Measurements from ENCODE around the gene CYBC1. TPM values are rescaled to one million over a fixed set of nuclear protein-coding genes. Genes with fewer than 3 reads are reported as not detected.

Gene CYBC1
- total RNA-seq, 1 experiment from 2014 or later: 71.7 TPM

DNA sequence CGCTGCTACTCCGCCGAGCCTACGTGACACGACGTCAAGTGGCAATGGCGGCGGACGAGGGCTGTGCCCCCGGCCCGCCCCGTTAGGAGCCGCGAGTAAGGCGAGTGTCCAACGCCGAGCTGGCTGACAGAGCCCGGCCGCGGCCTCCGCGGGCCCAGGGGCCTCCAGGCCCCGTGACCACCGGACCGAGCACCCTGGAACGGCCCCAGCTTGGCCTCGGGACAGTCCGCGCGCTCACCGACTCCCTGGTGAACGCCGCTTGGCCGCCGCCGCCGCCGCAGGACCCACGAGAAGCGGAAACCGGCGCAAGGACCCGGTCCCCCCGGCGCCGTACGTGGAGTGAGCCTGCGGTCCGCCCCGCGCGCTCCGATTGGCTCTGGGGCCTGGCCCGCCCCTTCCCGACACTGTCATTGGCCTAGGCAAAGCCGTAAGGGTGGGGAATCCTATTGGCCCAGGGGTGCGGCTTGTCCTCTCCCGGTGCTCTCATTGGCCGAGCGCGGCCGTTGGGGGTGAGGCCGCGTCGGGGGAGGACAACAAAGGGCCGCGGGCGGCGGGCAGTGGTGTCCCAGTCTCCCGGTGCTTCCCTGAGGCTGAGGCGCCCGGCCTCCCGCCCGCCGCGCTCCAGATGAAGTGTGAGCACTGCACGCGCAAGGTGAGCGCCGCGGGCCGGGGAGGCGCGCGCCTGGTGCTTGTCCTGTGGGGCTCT, 7.8 kb upstream of the CYBC1 start, which contains the start of gene NARF (continued):
- TF ChIP-seq, protein P1, sequence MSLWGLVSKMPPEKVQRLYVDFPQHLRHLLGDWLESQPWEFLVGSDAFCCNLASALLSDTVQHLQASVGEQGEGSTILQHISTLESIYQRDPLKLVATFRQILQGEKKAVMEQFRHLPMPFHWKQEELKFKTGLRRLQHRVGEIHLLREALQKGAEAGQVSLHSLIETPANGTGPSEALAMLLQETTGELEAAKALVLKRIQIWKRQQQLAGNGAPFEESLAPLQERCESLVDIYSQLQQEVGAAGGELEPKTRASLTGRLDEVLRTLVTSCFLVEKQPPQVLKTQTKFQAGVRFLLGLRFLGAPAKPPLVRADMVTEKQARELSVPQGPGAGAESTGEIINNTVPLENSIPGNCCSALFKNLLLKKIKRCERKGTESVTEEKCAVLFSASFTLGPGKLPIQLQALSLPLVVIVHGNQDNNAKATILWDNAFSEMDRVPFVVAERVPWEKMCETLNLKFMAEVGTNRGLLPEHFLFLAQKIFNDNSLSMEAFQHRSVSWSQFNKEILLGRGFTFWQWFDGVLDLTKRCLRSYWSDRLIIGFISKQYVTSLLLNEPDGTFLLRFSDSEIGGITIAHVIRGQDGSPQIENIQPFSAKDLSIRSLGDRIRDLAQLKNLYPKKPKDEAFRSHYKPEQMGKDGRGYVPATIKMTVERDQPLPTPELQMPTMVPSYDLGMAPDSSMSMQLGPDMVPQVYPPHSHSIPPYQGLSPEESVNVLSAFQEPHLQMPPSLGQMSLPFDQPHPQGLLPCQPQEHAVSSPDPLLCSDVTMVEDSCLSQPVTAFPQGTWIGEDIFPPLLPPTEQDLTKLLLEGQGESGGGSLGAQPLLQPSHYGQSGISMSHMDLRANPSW (CRISPR knock-in tag; conservative IDR thresholded peaks at IDR 0.05; ENCODE audit: low read depth): no peak
- TF ChIP-seq CREM (CRISPR knock-in tag; IDR thresholded peaks at IDR 0.05) (peak; percentile 65; the same call in 1 of the 2 replicates), FOXK1 (CRISPR knock-in tag; IDR thresholded peaks at IDR 0.05) (peak; percentile 91), E2F4 (CRISPR knock-in tag; IDR thresholded peaks at IDR 0.05; ENCODE audit: borderline replicate concordance, low read depth) (no peak), SP1 (CRISPR knock-in tag; conservative IDR thresholded peaks at IDR 0.05) (peak; percentile 90), TEAD4 (CRISPR knock-in tag; IDR thresholded peaks at IDR 0.05) (no peak), ZNF232 (CRISPR knock-in tag; IDR thresholded peaks at IDR 0.05) (0 out of 2 replicates have a peak, but pooled peaks have one; percentile 21), ZNF671 (CRISPR knock-in tag; IDR thresholded peaks at IDR 0.05) (no peak), ARID4B (CRISPR knock-in tag; IDR thresholded peaks at IDR 0.05; ENCODE audit: borderline replicate concordance) (peak; percentile 53; the same call in 1 of the 2 replicates), MYBL2 (CRISPR knock-in tag; IDR thresholded peaks at IDR 0.05) (0 out of 2 replicates have a peak, but pooled peaks have one; percentile 43), GABPB1 (CRISPR knock-in tag; IDR thresholded peaks at IDR 0.05) (peak; percentile 66; the same call in 1 of the 2 replicates), NFYB (CRISPR knock-in tag; conservative IDR thresholded peaks at IDR 0.05; ENCODE audit: low read depth) (peak; percentile 95), HMGXB4 (CRISPR knock-in tag; IDR thresholded peaks at IDR 0.05) (peak; percentile 60; the same call in 1 of the 2 replicates), NFE2L1 (CRISPR knock-in tag; IDR thresholded peaks at IDR 0.05) (no peak)
- TF ChIP-seq, protein P2, sequence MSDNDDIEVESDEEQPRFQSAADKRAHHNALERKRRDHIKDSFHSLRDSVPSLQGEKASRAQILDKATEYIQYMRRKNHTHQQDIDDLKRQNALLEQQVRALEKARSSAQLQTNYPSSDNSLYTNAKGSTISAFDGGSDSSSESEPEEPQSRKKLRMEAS (CRISPR knock-in tag; IDR thresholded peaks at IDR 0.05): peak; percentile 79
- TF ChIP-seq, protein P3, sequence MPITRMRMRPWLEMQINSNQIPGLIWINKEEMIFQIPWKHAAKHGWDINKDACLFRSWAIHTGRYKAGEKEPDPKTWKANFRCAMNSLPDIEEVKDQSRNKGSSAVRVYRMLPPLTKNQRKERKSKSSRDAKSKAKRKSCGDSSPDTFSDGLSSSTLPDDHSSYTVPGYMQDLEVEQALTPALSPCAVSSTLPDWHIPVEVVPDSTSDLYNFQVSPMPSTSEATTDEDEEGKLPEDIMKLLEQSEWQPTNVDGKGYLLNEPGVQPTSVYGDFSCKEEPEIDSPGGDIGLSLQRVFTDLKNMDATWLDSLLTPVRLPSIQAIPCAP (CRISPR knock-in tag; IDR thresholded peaks at IDR 0.05): 0 out of 2 replicates have a peak, but pooled peaks have one; percentile 32
- TF ChIP-seq, protein P4, sequence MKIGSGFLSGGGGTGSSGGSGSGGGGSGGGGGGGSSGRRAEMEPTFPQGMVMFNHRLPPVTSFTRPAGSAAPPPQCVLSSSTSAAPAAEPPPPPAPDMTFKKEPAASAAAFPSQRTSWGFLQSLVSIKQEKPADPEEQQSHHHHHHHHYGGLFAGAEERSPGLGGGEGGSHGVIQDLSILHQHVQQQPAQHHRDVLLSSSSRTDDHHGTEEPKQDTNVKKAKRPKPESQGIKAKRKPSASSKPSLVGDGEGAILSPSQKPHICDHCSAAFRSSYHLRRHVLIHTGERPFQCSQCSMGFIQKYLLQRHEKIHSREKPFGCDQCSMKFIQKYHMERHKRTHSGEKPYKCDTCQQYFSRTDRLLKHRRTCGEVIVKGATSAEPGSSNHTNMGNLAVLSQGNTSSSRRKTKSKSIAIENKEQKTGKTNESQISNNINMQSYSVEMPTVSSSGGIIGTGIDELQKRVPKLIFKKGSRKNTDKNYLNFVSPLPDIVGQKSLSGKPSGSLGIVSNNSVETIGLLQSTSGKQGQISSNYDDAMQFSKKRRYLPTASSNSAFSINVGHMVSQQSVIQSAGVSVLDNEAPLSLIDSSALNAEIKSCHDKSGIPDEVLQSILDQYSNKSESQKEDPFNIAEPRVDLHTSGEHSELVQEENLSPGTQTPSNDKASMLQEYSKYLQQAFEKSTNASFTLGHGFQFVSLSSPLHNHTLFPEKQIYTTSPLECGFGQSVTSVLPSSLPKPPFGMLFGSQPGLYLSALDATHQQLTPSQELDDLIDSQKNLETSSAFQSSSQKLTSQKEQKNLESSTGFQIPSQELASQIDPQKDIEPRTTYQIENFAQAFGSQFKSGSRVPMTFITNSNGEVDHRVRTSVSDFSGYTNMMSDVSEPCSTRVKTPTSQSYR (CRISPR knock-in tag; IDR thresholded peaks at IDR 0.05): 0 out of 2 replicates have a peak, but pooled peaks have one; percentile 15
- TF ChIP-seq, protein P5, sequence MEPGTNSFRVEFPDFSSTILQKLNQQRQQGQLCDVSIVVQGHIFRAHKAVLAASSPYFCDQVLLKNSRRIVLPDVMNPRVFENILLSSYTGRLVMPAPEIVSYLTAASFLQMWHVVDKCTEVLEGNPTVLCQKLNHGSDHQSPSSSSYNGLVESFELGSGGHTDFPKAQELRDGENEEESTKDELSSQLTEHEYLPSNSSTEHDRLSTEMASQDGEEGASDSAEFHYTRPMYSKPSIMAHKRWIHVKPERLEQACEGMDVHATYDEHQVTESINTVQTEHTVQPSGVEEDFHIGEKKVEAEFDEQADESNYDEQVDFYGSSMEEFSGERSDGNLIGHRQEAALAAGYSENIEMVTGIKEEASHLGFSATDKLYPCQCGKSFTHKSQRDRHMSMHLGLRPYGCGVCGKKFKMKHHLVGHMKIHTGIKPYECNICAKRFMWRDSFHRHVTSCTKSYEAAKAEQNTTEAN (CRISPR knock-in tag; IDR thresholded peaks at IDR 0.05): 0 out of 2 replicates have a peak, but pooled peaks have one; percentile 63

Measured in WTC11 (cell line).